NCI-H82 treated with DMSO at 0.1 percent for 48 hours (cell line): Measurements from ENCODE around the gene NSRP1.
"Not testable (repeated sequence)": the region's sequence is repeated elsewhere in the genome, so short reads cannot be mapped to it uniquely, and the experiment has no call there.

ENCODE experiments used
- DNase-seq: peaks from one replicate; lab custom pipeline; 2025; ENCODE audit not compliant: unreplicated experiment; lab: John Stamatoyannopoulos, UW

Gene NSRP1

DNA sequence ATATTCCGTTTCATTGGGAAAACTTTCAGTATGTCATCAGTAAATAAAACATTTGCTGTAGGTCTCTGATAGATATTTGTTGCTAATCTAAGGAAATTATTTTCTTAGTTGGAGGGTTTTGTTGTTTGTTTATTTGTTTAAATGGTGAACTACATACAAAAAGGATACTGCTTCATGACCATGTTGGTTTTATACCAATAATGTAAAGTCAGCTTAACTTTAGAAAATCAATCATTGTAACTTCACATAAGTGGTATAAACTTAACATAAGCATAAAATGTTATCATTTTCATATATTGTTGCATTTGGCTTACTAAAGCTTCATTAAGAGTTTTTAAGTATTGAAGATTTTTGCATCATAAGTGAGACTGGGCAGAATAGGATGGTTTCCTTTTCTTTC is 57.9 kb downstream of the NSRP1 start:
- DNase-seq: no peak

DNA sequence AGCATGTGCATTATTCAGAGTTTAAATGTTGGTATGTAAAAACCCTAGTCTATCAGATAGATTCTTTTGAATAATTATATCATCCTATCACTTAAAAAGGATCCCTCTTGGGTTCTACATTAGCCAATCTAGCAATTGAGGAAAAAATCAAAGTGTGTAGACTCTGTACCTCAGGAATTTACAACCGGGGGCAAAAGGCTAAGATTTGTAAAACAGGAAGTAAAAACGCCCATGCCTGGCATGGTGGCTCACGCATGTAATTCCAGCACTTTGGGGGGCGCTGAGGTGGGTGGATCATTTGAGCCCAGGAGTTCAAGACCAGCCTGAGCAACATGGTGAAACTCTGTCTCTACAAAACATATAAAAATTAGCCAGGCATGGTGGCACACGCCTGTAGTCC is 60.2 kb downstream of the NSRP1 start:
- no peak for DNase-seq

DNA sequence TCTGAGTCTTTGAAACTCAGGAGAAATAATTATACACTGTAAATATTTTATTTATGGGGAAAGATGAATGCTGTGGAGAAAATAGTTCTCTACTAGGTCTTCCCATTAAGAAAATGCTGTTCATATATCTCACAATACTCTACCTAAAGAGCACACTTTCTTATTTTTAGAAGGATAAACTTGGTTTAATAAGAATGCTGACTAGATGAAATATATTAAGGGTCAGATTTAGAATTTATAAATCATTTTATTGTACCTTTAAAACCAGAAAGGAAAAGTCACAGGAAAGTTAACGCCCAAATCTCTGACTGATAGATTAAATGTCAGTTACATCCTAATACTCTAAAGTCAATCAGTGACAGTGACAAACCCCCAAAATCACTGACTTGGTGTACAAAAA is 70.1 kb downstream of the NSRP1 start:
- no peak for DNase-seq

DNA sequence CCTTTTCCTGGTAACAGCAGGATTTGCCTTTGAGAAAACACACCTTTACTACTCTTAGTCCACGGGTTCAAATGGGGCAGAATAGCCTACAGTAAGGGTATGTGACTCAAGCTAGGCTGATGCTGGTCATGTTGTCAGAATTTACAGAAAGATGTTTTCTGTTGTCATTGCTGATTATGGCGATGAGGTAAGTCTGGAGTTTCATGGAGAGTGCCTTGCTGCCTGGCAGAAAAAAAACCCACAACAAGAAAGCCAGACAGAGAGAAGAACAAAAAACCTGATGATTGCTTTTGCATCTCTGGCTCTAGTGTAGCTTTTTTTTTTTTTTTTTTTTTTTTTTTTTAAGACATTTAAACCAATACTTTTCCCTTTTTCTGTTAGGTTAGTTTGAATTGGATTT is 71.0 kb downstream of the NSRP1 start:
- DNase-seq: no peak

DNA sequence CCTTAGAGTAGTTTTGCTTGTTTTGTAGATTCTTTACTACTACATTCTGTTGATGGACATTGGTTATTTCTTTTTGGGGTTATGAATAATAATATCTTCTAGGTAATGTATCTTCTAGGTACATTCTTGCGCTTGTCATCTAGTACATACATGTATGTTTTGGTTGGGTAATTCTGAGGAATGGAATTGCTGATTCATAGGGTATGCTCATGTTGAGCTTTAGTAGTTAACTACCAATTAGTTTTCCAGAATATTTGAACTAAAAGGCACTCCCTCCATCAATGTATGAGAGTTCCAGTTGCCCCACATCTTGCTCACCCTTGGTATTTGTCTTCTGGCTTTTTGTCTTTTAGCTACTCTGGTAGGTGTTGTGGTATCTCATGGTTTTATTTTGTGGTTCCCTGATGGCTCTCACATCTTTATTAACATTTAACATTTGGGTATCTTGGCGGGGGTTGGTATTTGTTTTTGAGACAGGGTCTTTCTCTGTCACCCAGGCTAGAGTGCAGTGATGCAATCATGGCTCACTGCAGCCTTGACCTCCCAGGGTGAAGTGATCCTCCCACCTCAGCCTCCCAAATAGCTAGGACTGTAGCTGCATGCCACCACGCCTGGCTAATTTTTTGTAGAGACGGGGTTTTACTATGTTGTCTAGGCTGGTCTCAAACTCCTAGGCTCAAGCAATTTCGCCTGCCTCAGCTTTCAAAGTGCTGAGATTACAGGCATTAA is 71.8 kb downstream of the NSRP1 start:
- no peak for DNase-seq

DNA sequence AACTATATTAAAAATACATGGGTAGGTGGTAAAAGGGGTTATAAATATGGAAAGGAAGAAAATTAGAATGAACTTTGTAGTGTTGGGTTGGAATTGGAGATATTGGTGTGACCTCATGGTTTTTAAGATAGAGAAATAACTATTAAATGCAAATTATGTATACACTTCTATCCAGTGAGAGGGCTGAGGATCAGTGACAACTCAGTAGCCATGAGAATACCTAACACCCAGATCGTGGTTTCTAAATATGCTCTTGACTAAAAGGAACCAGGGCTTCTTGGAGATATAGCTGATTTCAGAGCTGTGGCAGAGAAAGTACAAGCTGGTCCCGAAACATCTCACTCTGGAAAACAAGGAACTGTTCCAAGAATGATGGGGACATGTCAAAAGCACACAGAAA is 74.5 kb downstream of the NSRP1 start:
- DNase-seq: no peak

DNA sequence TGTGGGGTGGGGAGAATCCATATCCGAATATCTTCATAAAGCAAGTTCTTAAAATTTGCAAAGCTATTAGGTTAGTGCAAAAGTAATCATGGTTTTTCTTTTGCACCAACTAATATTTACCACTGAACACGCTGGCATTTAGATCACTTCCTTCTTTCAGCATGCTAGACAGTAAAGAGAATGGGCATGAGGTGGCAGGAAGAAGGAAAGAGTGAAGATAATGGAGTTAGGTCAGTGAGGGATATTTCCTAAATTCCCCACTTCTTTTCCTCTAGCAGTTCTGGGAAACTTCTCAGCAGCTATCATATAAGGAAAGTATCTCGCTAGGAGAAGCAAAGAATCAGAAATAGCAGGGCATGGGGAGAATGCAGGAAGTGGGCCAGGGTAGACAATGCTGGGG is 79.9 kb downstream of the NSRP1 start:
- DNase-seq: no peak

DNA sequence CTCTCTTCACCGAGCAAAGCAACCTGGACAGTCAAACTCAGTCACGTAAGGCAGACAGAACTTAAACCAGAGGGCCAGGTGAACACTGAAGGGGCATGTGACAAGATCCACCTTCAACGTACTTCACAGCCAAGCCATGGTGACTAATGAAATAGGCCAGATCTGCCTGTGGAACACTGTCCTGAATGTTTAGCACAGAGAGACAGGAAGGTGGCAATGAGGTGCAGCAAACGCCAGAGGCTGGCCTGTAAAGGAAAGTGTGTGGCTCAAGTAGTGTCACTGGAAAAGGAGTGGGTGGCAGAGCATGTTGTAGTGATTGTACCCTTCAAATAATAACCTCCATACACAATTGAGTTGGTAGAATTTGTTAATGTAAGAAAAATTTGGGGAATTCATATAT is 80.8 kb downstream of the NSRP1 start:
- no peak for DNase-seq

DNA sequence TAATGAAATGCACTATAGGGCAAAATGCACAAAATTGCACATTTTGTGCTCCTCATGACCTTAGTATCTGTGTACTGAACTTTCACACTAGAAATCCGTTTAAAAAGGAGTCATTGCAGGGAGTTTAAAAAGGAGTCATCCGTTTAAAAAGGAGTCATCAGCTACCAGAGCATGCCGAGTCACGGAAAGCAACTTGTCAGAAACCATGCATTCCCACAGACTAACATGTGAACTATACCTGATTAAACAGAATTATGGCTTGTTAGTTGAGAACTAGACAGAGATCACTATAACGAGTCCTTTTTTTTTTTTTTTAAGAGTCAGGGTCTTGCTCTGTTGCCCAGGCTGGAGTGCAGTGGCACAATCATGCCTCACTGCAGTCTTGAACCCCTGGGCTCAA is 83.0 kb downstream of the NSRP1 start:
- no peak for DNase-seq

DNA sequence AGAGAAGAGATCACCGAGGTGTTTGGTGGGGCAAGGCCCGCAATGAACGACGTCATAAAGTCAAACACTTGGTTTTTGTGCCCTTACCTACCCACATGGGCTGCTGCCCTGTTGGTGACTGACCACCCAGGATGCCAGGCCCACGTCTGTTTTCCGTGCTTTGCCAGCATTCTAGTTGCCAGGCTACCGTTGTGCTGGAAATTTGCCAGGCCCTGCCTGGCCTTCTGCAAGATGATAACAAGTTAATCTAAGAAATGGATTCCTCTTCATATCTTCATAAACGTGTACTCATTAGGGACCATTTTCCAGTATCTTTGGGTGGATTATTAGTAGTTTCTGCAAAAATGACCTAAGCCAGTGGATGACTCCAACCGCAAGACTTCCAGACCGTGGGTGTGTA is 83.5 kb downstream of the NSRP1 start:
- no peak for DNase-seq

DNA sequence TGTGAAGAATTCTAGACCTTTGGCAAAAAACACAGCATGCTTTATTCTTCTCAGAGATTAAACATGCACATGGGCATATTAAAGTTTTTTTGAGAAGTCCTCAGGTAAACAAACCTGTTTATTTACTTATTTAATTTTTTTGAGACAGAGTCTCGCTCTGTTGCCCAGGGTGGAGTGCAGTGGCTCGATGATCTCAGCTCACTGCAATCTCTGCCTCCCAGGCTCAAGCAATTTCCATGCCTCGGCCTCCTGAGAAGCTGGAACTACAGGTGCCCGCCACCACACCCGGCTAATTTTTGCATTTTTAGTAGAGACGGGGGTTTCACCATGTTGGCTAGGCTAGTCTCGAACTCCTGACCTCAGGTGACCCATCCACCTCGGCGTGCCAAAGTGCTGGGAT is 84.0 kb downstream of the NSRP1 start:
- DNase-seq: not testable (repeated sequence)

DNA sequence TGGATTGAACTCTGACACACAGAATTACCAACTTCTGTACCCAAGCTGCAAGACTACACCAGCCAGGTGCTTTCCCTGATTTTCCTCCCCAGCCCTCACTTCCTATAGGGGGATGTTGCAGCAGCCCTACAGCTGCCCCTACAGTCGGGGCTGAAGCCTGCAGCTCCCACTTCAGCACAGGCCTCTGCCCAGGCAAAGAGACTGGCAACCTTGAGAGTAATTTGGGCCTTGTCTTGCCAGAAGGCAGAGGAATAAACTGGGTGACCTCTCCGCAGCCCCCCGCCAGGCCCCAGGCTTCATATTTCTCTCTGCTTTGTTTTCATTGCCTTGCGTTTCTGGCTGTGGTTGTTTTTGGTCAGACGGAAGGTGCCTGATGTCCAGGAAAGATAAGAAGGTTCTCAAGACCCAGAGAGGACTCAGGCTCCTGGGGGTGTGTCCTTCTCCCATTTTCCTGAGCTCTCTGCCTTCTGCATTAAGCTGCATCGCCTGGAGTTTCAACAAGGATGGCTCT is 86.9 kb downstream of the NSRP1 start:
- no peak for DNase-seq

DNA sequence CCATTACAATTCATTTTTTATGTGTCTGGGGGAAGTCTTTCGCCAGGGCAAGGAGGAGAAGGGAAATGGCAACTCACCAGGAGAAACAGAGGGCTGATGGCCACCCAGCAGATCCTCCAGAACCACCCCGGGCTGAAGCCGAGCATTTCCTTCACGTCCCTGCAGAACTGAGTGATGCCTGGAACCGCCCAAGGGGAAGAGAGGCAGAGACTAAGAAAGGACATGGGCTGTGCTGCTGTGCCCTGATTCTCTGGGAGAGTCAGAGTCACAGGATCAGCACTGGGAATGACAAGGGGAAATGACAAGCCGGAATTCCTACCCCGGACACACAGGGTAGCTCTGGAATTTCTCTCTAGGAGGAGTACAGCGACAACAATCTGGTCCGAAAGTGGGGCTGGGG is 91.0 kb downstream of the NSRP1 start:
- DNase-seq: no peak

DNA sequence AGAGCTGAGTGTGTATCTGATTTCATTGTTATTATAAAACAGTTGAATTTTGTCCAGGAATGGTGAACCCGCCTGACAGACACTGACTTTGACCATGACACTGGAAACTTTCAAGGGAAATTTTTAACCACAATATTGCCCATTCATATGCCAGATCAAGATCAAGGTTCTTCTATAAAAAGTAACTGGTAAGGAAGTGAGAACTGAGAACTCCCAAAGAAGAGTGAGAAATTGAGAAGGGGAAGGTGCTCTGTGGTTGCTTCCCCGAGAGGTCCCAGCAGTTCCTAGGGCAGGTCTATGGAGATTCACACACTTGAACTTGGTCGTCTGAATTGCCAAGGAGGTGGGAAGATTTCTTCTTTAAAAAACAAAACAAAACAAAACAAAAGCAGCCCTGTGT is 91.6 kb downstream of the NSRP1 start:
- no peak for DNase-seq

DNA sequence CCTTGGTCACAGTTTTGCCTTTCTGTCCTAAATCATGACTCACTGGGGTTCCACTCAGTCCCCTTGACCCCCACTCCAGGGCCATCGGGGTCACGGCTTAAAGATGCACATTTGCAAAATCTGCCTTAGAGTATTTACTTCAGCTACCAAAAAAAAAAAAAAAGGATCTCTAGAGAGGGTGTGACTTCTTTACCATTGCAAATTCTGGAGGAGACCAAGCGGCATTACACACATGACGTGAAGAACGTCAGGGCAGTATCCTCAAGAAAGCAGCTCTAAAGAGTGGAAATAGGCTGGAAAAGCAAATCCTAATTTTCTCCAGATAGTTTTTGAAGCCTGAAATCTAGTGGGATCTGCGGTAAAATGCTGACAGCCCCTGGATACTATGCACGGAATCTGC is 93.3 kb downstream of the NSRP1 start:
- DNase-seq: no peak

DNA sequence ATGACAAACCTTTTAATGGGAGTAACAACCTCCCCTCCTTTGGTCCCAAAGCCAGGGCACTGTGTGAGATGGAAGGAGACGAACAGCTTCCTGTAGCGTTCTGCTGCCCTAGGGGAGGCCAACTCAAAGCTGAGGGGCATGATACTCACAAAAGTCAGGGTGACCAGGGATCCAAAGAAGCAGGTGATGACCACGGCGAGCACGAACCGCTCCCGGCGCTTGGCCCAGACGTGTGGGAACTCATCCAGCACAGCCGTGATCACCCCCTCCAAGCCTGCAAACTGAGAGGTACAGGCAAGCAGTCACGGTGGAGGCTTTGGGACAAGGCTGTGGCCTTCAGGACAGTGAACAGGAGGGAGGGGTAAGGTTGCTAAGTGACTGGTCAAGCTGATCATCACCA is 93.8 kb downstream of the NSRP1 start:
- DNase-seq: no peak

DNA sequence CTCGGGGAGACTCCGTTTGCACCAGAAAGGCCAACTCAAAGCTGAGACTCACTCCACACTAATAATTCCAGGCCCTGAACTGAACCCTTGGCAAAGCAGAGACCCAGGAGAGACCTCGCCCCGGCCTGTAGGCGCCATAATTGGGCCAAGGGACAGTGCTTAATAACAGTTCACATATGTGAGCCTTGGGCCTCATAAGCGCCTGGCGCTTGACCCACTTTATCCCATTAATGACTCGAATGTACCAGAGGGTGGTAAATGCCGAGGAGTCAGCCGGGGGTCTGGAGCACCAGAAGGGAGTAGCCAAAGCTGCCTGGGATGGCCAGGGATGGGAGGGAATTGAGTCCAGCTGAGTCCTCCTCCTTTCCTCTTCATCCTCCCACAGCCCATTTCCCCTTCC is 94.3 kb downstream of the NSRP1 start:
- DNase-seq: no peak

DNA sequence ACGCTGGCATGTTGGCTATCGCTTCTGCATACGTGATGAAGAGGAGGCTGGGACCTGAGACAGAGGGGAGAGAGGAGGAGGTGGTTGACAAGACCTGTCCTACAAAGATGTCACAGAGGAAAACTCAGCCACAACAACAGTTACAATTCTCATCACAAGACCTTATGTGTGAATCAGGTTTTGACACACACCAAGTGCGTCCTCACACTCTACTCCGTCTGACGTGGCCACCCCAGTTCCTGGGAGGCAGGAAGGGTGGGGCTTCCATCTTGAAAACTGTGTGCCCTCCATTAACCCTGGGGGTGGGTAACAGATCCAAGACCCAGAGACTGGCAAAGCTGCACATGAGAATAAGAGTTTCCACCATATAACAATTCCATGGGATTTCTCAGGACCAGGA is 94.8 kb downstream of the NSRP1 start:
- no peak for DNase-seq

DNA sequence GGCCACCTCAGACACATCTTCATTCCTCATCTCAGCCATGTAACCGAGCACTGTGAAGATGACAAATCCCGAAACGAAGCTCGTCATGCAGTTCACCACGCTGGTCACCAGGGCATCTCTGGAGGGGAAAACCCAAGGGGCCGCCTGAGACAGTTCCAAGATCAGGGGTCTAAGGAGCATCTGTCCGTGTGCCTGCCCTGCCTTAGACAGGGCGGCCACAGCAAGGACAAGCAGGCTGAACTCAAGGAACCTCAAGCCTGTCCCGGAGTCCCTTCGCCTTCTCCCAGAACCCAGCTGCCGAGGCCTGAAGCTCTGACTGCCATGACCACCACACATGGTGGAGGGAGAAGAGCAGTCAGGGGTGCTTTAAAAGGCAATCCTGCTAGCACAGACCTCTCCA is 96.1 kb downstream of the NSRP1 start:
- no peak for DNase-seq

DNA sequence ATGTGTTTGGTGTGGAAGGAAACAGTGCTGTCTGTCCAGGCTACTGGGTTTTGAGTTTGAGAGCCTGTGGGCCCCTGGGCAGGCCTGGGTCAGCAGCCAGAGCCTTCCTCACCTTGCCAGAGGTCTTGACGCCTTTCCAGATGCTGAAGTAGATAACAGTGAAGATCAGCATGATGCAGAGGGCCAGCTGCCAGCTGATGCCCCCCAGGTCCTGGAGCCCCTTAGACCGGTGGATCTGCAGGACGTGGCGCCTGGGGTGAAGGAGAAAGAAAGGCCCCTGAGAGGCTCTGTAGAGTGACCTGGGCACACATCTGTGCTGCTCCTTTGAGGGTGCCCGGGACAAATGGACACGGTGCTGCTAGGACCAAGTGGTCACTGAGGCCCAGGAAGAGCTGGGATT is 100.4 kb downstream of the NSRP1 start:
- DNase-seq: no peak

DNA sequence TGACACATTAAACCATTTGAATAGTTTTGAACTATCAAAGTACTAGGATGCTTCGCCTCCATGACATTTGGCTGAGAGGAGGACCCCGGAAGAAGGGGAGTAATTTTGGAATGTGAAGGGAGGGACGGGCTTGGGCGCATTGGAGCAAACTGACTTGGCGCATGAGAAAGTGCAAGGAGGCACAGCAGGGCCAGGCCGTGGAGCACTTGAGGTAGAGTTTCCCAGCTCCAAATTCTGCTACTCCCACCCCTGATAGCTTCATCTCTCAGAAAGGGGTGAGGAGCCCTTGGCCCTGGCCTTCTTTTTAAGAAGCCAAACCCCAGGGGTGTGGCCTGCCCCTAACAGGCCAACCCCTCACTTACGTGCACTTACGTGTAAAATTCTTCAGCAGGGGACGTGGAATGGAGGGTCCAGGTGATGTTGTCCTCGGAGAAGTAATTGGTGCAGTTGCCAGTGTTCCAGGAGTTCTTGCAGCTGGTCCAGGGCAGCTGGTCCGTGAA is 101.2 kb downstream of the NSRP1 start:
- DNase-seq: no peak

DNA sequence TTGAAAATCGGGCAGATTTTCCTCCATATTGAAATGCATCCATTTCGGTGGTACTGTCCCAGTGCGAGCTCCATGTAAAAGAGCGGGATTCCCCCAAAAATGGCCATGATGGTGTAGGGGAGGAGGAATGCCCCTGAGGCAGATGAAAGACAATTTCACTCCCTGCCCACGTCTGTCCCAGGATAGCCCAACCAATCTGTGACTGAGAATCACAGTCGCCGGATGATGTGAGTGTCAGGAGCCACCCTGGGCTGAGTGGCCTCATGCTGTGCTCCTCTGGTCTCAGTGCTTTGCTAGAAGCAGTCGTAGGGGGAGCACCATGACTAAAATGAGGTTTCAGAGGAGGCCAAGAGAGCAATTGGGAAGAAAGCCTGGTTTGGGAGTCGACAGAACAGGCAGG is 102.2 kb downstream of the NSRP1 start:
- DNase-seq: no peak

DNA sequence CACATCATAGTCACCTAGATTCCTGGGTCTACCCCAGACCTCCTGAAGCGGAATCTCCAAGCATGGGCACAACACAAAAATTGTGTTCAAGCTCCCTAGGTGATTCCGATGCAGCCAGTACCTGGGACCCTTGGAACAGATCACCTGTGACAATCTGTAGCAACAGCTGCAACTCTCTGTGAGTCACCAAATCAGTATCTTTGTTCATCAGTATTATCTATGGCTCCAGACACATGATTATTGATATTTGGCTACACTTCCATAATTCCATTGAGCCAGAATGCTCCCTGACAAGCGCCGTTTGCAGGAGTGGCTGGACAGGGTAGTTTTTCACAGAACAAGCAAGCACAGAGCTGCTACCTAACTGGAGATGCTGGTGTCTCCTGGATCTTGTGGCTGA is 102.7 kb downstream of the NSRP1 start:
- no peak for DNase-seq
